CD14-positive monocyte (primary cell): ENCODE results near the gene OARD1. TPM values are rescaled to one million over a fixed set of nuclear protein-coding genes. Genes with fewer than 3 reads are reported as not detected.
A peak's percentile ranks its signal among the peaks of the same experiment; 100 is the strongest.

Experiments
- DNase-seq, 3 donors: peaks; one replicate each; pipeline ENCODE4 v3.0.0-alpha.2; 2011 to 2022
- H2AFZ ChIP-seq: 2 replicates; pipeline ENCODE4 v1.6.0; 2012; ENCODE audit warnings: mild to moderate bottlenecking, low read depth, low read length, inconsistent platforms; ENCODE audit not compliant: insufficient read depth, poor library complexity, severe bottlenecking
- H3K27ac ChIP-seq, 2 donors: 1 replicate in 1 of 2; 2 replicates in 1 of 2; pipeline ENCODE4 v1.5.1; 2012 to 2013; ENCODE audit warnings: low read length in 2 of 2, control low read depth in 1 of 2, inconsistent platforms in 1 of 2, low read depth in 1 of 2, mild to moderate bottlenecking in 1 of 2
- H3K27me3 ChIP-seq, 2 donors: one replicate each; pipeline versions ENCODE4 v1.6.0 to v1.6.1; 2011 to 2013; ENCODE audit warnings: low read length in 2 of 2; ENCODE audit not compliant: control insufficient read depth in 2 of 2, insufficient read depth in 2 of 2
- H3K36me3 ChIP-seq, 2 donors: replicated peaks in 1 of 2; 1 replicate in 1 of 2; 2 replicates in 1 of 2; pipeline versions ENCODE4 v1.5.1 to v1.6.1; 2012 to 2013; ENCODE audit warnings: low read length in 2 of 2, control low read depth in 1 of 2, inconsistent platforms in 1 of 2, mild to moderate bottlenecking in 1 of 2; ENCODE audit not compliant: insufficient read depth in 2 of 2, control insufficient read depth in 1 of 2
- H3K4me1 ChIP-seq, 2 donors: 1 replicate in 1 of 2; 2 replicates in 1 of 2; pipeline versions ENCODE4 v1.5.1 to v1.6.1; 2012 to 2013; ENCODE audit warnings: low read length in 2 of 2, control low read depth in 1 of 2, inconsistent platforms in 1 of 2, mild to moderate bottlenecking in 1 of 2, moderate library complexity in 1 of 2; ENCODE audit not compliant: insufficient read depth in 2 of 2, control insufficient read depth in 1 of 2
- H3K4me2 ChIP-seq: replicated peaks from 2 replicates; pipeline ENCODE3; 2012; ENCODE audit warnings: low read length, moderate library complexity, mild to moderate bottlenecking; ENCODE audit not compliant: poor library complexity, severe bottlenecking; ENCODE audit errors: extremely low read depth
- H3K4me3 ChIP-seq, 3 experiments: fragments of 200-600 bp in 1 of 3; sonication (generic) in 1 of 3; replicated peaks in 1 of 3; 1 replicate in 2 of 3; 2 replicates in 1 of 3; pipeline ENCODE4 v1.5.1; 2011 to 2013; ENCODE audit warnings: low read length in 3 of 3, mild to moderate bottlenecking in 3 of 3, control low read depth in 2 of 3, low read depth in 2 of 3, inconsistent platforms in 1 of 3, moderate library complexity in 1 of 3
- H3K79me2 ChIP-seq: 2 replicates; pipeline ENCODE4 v1.6.0; 2012; ENCODE audit warnings: mild to moderate bottlenecking, control low read depth, inconsistent platforms, low read length, moderate library complexity; ENCODE audit not compliant: insufficient read depth
- H3K9ac ChIP-seq: 2 replicates; pipeline ENCODE4 v1.6.0; 2017; ENCODE audit warnings: low read length, mild to moderate bottlenecking; ENCODE audit not compliant: insufficient read depth, poor library complexity, severe bottlenecking
- H3K9me3 ChIP-seq, 2 donors: replicated peaks in 1 of 2; 1 replicate in 1 of 2; 2 replicates in 1 of 2; pipeline versions ENCODE4 v1.5.1 to v1.6.1; 2012 to 2013; ENCODE audit warnings: low read length in 2 of 2, control low read depth in 1 of 2; ENCODE audit not compliant: control insufficient read depth in 1 of 2, insufficient read depth in 1 of 2
- H4K20me1 ChIP-seq: 2 replicates; pipeline ENCODE4 v1.6.0; 2012; ENCODE audit warnings: mild to moderate bottlenecking, low read length, control low read depth, moderate library complexity; ENCODE audit not compliant: insufficient read depth
- H3K27ac Mint-ChIP-seq, 7 donors: one replicate each; pipeline ENCODE4 v1.8.0; 2020; ENCODE audit warnings: mild to moderate bottlenecking in 7 of 7, mixed read lengths in 7 of 7, moderate library complexity in 6 of 7, inconsistent platforms in 2 of 7
- H3K27me3 Mint-ChIP-seq, 3 donors: one replicate each; pipeline ENCODE4 v1.8.0; 2021 to 2022; ENCODE audit warnings: low read depth in 3 of 3, mild to moderate bottlenecking in 3 of 3, mixed read lengths in 3 of 3, moderate library complexity in 3 of 3, inconsistent platforms in 1 of 3
- H3K36me3 Mint-ChIP-seq, 2 donors: one replicate each; pipeline ENCODE4 v1.8.0; 2020; ENCODE audit warnings: mixed read lengths in 2 of 2, inconsistent platforms in 1 of 2, mild to moderate bottlenecking in 1 of 2
- H3K4me1 Mint-ChIP-seq: one replicate; pipeline ENCODE4 v1.8.0; 2020; ENCODE audit warnings: mild to moderate bottlenecking, mixed read lengths
- H3K4me3 Mint-ChIP-seq, 2 donors: one replicate each; pipeline ENCODE4 v1.8.0; 2020; ENCODE audit warnings: mild to moderate bottlenecking in 2 of 2, mixed read lengths in 2 of 2, moderate library complexity in 1 of 2
- H3K9me3 Mint-ChIP-seq, 7 donors: one replicate each; pipeline ENCODE4 v1.8.0; 2020 to 2022; ENCODE audit warnings: mixed read lengths in 7 of 7, mild to moderate bottlenecking in 6 of 7, moderate library complexity in 6 of 7, inconsistent platforms in 2 of 7
- WGBS: methylation state at CpG from one replicate; pipeline ENCODE4 v1.1.5; 2013; ENCODE audit warnings: missing lambda C conversion rate; ENCODE audit not compliant: insufficient coverage; 5-methylcytosine and 5-hydroxymethylcytosine counted together
- intact Hi-C, 2 donors: fragments of 100-400 bp; cut with micrococcal nuclease; formaldehyde crosslinking; loops; one replicate each; pipeline versions ENCODE4 v1.15.0 to v1.15.1; 2023
- polyA plus RNA-seq, 3 donors: library from polyadenylated mRNA; depleted of rRNA in 1 of 3; unstranded in 2 of 3; stranded (reverse) in 1 of 3; fragments of 300-500 nt in 2 of 3; fragments of >200 nt in 1 of 3; fragmentation: Illumina TruSeq in 2 of 3; gene quantifications; 1 replicate in 2 of 3; 2 replicates in 1 of 3; pipeline ENCODE4 v1.2.3, GENCODE V29; 2012 to 2021
- TF ChIP-seq, protein P1 (sequence below): fragments of 200-600 bp; IDR thresholded peaks from one replicate; pipeline ENCODE4 v1.8.0; 2022; ENCODE audit warnings: antibody characterized with exemption, mild to moderate bottlenecking

The OARD1 gene
- polyA plus RNA-seq, 3 donors, result 6.5 to 23.6 (median 16.8) TPM

GRCh38 chr6:41040940-41041536 is 31.1 kb downstream of the OARD1 start:
- no peak overlapping the region for H2AFZ ChIP-seq
- no peak overlapping the region for H3K27ac ChIP-seq
- H3K27me3 ChIP-seq, result no peaks in the 10 kb centered on the region
- H3K4me1 ChIP-seq, result no peaks in the 10 kb centered on the region
- no peak overlapping the region for H3K9ac ChIP-seq
- no peaks in the 10 kb centered on the region for H3K36me3 ChIP-seq
- H3K36me3 Mint-ChIP-seq, result no peaks in the 10 kb centered on the region
- TF ChIP-seq, protein P1, sequence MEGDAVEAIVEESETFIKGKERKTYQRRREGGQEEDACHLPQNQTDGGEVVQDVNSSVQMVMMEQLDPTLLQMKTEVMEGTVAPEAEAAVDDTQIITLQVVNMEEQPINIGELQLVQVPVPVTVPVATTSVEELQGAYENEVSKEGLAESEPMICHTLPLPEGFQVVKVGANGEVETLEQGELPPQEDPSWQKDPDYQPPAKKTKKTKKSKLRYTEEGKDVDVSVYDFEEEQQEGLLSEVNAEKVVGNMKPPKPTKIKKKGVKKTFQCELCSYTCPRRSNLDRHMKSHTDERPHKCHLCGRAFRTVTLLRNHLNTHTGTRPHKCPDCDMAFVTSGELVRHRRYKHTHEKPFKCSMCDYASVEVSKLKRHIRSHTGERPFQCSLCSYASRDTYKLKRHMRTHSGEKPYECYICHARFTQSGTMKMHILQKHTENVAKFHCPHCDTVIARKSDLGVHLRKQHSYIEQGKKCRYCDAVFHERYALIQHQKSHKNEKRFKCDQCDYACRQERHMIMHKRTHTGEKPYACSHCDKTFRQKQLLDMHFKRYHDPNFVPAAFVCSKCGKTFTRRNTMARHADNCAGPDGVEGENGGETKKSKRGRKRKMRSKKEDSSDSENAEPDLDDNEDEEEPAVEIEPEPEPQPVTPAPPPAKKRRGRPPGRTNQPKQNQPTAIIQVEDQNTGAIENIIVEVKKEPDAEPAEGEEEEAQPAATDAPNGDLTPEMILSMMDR, result no peak
- intact Hi-C loops, result no loop called here
- no peaks in the 10 kb centered on the region for H4K20me1 ChIP-seq
- H3K4me2 ChIP-seq, result no peak overlapping the region
- no peaks in the 10 kb centered on the region for H3K9me3 ChIP-seq
- H3K4me3 ChIP-seq, result no peak overlapping the region
- no CpG with 5 or more reads among the region's 1 CpG for WGBS
- no peak overlapping the region for H3K4me3 Mint-ChIP-seq
- H3K27me3 Mint-ChIP-seq, result peaks cover 0 to 6% (median 2%) of the 10 kb centered on the region in 3 donors
- peaks cover 8% of the 10 kb centered on the region for H3K4me1 Mint-ChIP-seq
- no peaks in the 10 kb centered on the region for H3K79me2 ChIP-seq
- H3K27ac Mint-ChIP-seq, result no peak overlapping the region
- no peak for DNase-seq
- H3K9me3 Mint-ChIP-seq, result no peaks in the 10 kb centered on the region

DNA sequence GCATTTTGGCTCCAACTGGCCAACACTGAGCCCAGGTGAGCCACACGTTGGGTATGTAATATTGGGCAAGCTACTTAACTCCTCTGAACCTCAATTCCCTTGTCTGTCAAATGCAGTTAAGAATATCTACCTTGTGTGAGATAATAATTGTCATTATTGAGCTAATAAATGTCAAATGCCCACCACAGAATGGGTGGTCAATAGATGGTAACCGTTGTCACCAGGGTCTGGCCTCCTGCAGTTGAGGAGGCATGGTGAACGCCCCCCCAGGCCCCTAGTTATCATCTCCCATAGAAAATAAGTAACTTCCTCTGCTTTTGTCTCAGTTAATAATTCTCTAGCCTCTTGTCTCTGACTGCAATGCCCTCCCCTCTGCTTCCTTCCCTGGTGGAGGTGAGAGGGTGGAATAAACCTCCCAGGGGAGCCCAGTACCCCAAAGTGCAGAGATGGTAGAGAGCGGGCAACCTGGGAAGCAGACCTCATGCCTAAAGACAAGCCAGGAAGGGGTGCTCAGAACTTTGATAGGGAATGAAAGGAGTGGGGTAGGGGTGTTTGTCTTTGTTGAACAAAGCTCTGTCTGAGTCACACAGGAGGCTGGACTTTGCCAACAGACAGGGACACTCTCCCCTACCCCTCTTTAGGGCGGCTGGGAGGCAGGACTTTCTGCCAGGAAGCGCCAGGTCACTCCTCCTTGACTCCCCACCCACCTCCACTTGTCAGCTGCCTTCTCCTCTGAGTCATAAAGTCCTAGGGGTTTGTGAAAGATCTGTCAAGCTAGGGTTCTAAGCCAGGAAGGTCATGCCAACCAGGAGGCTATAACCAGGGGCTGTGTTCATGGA is 31.8 kb downstream of the OARD1 start:
- Mint-ChIP-seq H3K4me3 (no peak overlapping the region), H3K4me1 (peaks cover 8% of the 10 kb centered on the region), H3K27me3 (peaks cover 0 to 6% (median 2%) of the 10 kb centered on the region in 3 donors), H3K36me3 (no peaks in the 10 kb centered on the region), H3K9me3 (no peaks in the 10 kb centered on the region), H3K27ac (no peak overlapping the region)
- Histone ChIP-seq H3K79me2 (no peaks in the 10 kb centered on the region), H3K4me1 (no peaks in the 10 kb centered on the region), H3K9ac (no peak overlapping the region), H3K4me3 (no peak overlapping the region), H3K9me3 (no peaks in the 10 kb centered on the region), H2AFZ (no peak overlapping the region), H3K27me3 (no peaks in the 10 kb centered on the region), H4K20me1 (no peaks in the 10 kb centered on the region), H3K4me2 (no peak overlapping the region), H3K27ac (no peak overlapping the region), H3K36me3 (no peaks in the 10 kb centered on the region)
- 60% methylated on average over 1 of the region's 6 CpGs for WGBS
- DNase-seq, result peak in 1 of 3 donors; percentile 28
- intact Hi-C loops, result no loop called here
- TF ChIP-seq, protein P1, result no peak
